ENCODE measurements around the gene SAMHD1.
"Not testable (repeated sequence)": the region's sequence is repeated elsewhere in the genome, so short reads cannot be mapped to it uniquely, and the experiment has no call there.

SAMHD1 gene

DNA sequence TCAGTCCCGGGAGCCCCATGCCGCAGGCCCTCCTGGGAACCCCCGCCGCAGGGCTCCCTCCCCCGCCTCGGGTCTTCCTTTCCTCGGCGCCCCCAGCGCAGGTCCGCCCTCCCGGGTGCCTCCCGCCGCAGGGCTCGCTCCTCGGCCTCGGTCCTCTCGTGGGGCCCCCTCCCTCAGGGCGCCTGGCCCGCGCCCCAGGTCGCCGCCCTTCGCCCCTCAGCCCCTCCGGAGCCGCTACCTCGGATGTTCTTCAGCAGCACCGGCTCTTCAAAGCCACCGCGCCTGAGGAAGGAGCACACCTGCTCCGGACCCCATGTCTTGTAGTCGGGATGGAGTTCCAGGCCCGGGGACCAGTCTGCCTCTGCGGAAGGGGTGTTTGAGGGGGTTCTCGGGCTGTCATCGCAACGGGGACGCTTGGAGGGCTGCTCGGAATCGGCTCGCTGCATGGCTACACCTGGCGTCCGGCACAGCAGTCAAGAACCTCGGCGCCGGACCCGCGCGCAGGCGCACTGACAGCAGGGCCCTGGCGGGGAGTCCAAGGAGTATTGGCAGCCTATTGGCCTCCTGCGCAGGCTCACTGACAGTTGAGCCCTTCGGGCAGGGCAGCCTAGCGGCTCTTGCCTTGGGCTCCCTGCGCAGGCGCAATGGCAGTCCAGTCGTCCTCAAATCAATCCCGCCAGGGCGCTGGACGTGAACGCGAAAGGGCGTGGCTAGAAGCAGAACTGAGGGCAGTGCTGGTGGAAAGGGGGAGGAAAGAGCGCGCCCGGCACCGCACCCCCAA is at the start of gene SAMHD1:
Gene SAMHD1 (minus strand): TSS at position 511 of the 781 bp plus-strand sequence. CDS start 65 bp downstream, at position 446.
- peak; percentile 90 for DNase-seq
- Mint-ChIP-seq H3K27me3 (peaks cover 4% of the 10 kb centered on the region), H3K4me3 (peak within 1 kb of the TSS; percentile 97), H3K9me3 (no peaks in the 10 kb centered on the region), H3K27ac (peak within 1 kb of the TSS; percentile 93), H3K36me3 (peaks cover 37% of the 10 kb centered on the region), H3K4me1 (peaks cover 47% of the 10 kb centered on the region)
- CTCF ChIA-PET, result no interaction called here

DNA sequence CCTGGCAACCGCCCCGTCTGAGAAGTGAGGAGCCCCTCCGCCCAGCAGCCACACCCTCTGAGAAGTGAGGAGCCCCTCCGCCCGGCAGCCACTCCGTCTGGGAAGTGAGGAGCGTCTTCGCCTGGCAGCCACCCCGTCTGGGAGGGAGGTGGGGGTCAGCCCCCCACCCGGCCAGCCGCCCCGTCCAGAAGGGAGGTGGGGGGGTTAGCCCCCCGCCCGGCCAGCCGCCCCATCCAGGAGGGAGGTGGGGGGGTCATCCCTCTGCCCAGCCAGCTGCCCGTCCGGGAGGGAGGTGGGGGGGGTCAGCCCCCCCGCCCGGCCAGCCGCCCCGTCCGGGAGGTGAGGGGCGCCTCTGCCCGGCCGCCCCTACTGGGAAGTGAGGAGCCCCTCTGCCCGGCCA is 48.7 kb upstream of the SAMHD1 start:
- H3K27ac Mint-ChIP-seq, DNase-seq, H3K9me3 Mint-ChIP-seq, CTCF ChIA-PET, H3K4me3 Mint-ChIP-seq, H3K27me3 Mint-ChIP-seq: not testable (repeated sequence)
- Mint-ChIP-seq H3K4me1 (peaks cover 25% of the 10 kb centered on the region), H3K36me3 (peaks cover 57% of the 10 kb centered on the region)

DNA sequence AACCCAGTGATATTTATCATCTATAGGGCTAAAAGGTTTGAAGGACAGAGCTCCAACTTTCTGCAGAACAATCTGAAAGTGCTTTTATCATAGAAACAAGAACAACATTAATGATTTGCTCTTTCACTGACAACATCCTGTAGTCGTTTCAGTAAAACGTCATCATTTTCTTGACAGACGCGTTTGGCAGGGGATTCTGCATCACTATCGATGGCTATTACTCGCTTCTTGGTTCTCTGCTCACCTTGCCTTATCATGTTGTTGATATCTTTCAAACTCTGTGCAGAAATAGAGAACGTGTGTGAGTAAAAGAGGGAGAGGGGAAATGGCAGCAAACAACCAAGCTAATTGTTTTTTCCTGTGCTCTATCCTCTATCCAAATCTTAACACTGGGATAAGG is 47.1 kb upstream of the SAMHD1 start:
- Mint-ChIP-seq H3K36me3 (peaks cover 66% of the 10 kb centered on the region), H3K4me1 (peaks cover 22% of the 10 kb centered on the region), H3K9me3 (peaks cover 11% of the 10 kb centered on the region), H3K27me3 (no peaks in the 10 kb centered on the region), H3K4me3 (no peak overlapping the region), H3K27ac (peak overlapping the region; percentile 87)
- CTCF ChIA-PET, result interaction anchor here (0.6 to 1.2 kb wide), 2 partner anchors 9 to 19 kb away, joined by 3 to 5 read pairs; no protein-coding TSS in a partner anchor
- DNase-seq, result no peak

DNA sequence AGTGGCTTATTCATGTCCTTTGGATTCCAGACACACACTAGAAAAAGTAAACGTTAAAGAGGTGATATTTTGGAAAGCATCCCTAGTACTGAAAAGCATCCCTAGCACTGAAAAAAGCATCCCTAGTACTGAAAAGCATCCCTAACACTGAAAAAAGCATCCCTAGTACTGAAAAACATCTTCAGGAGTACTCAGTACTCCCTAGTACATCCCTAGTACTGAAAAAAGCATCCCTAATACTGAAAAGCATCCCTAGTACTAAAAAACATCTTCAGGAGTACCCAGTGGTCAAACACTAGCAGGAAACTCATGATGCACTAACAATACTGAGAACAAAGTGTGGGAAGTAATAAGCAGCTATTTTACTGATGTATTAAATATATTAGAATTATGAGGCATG is 45.6 kb upstream of the SAMHD1 start:
- CTCF ChIA-PET, result no interaction called here
- DNase-seq, result no peak
- Mint-ChIP-seq H3K9me3 (peaks cover 18% of the 10 kb centered on the region), H3K4me1 (peaks cover 18% of the 10 kb centered on the region), H3K27ac (no peak overlapping the region), H3K36me3 (peaks cover 64% of the 10 kb centered on the region), H3K4me3 (no peak overlapping the region), H3K27me3 (no peaks in the 10 kb centered on the region)

DNA sequence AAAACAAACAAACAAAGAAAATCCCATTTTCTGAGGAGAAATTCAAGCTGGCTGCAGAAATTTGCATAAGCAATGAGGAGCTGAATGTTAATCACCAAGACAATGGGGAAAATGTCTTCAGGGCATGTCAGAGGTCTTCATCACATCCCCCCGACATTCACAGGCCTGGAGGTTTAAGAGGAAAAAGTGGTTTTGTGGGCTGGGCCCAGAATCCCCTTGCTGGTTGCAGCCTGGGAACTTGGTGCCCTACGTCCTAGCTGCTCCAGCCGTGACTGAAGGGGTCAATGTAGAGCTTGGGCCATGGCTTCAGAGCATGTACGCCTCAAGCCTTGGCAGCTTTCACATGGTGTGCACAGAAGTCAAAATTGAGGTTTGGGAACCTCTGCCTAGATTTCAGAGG is 42.7 kb upstream of the SAMHD1 start:
- H3K27ac Mint-ChIP-seq, DNase-seq, H3K4me3 Mint-ChIP-seq, H3K27me3 Mint-ChIP-seq: not testable (repeated sequence)
- peaks cover 70% of the 10 kb centered on the region for H3K36me3 Mint-ChIP-seq
- CTCF ChIA-PET, result interaction anchor here (1.5 to 1.7 kb wide), 2 partner anchors 11 to 14 kb away, joined by 4 to 5 read pairs; no protein-coding TSS in a partner anchor
- peaks cover 37% of the 10 kb centered on the region for H3K4me1 Mint-ChIP-seq
- H3K9me3 Mint-ChIP-seq, result peaks cover 20% of the 10 kb centered on the region

DNA sequence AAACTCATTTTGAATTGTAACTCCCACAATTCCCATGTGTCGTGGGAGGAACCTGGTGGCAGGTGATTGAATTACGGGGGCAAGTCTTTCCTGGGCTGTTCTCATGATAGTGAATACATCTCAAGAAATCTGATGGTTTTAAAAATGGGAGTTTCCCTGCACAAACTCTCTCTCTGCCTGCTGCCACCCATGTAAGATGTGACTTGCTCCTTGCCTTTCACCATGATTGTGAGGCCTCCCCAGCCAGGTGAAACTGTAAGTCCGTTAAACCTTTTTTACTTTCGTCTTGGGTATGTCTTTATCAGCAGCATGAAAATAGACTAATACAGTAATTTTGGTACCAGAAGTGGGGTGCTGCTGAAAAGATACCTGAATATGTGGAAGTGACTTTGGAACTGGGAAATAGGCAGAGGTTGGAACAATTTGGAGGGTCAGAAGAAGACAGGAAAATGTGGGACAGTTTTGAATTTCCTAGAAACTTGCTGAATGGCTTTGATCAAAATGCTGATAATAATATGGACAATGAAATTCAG is 41.4 kb upstream of the SAMHD1 start:
- no peak for DNase-seq
- CTCF ChIA-PET, result no interaction called here
- H3K27me3 Mint-ChIP-seq, result no peaks in the 10 kb centered on the region
- peaks cover 28% of the 10 kb centered on the region for H3K9me3 Mint-ChIP-seq
- peaks cover 41% of the 10 kb centered on the region for H3K4me1 Mint-ChIP-seq
- peaks cover 72% of the 10 kb centered on the region for H3K36me3 Mint-ChIP-seq
- H3K4me3 Mint-ChIP-seq, result no peak overlapping the region
- H3K27ac Mint-ChIP-seq, result peak overlapping the region; percentile 31

DNA sequence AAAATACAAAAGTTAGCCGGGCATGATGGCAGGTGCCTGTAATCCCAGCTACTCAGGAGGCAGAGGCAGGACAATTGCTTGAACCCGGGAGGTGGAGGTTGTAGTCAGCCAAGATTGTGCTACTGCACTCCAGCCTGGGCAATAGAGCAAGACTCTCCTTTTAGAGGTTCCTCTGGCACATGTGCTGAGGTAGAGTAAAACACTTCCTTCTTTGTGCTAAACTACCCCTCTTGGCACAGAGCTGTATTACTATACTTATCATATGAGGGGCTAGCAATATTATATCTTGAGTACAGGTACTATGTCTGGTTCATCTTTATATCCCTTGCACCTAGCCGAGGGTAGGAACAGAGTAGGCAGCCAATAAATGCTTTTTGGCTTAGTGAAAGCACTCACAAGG is 40.2 kb upstream of the SAMHD1 start:
- Mint-ChIP-seq H3K4me3 (no peak overlapping the region), H3K9me3 (peaks cover 28% of the 10 kb centered on the region), H3K4me1 (peaks cover 45% of the 10 kb centered on the region), H3K36me3 (peaks cover 63% of the 10 kb centered on the region), H3K27me3 (no peaks in the 10 kb centered on the region), H3K27ac (no peak overlapping the region)
- DNase-seq, result no peak
- CTCF ChIA-PET, result no interaction called here

DNA sequence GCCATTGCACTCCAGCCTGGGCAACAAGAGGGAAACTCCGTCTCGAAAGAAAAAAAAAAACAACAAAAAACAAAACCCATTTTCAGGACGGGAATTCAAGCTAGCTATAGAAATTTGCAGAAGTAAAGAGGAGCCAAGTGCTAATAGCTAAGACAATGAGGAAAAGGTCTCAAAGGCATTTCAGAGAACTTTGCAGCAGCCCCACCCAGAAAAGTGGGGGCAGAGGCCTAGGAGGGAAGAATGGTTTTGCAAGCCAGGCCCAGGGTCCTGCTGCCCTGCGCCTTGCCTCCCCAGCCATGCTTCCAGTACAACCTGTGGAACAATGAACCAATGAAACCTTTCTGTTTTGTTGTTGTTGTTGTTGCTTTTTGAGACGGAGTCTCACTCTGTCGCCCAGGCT is 38.3 kb upstream of the SAMHD1 start:
- no peak overlapping the region for H3K4me3 Mint-ChIP-seq

DNA sequence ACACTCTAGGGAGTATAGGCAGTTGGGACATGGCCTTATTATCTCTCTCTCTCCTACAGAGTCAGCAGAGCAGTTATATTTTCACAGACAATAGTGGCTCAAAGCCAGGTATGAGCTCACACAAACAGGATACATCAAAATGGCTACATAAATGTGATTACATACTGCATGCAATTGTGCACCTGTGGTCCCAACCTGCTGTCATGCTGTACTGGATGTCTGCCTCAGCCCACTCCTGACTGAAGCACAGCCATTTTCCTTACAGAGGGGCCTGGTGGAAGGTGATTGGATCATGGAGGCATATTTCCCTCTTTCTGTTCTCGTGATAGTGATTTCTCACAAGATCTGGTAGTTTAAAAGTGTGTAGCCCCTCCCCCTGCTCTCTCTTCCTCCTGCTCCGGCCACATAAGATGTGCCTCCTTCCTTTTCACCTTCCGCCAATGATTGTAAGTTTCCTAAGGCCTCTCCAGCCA is 37.0 kb upstream of the SAMHD1 start:
- Mint-ChIP-seq H3K9me3 (peaks cover 17% of the 10 kb centered on the region), H3K27me3 (no peaks in the 10 kb centered on the region), H3K4me3 (peak overlapping the region; percentile 2), H3K36me3 (peaks cover 38% of the 10 kb centered on the region), H3K4me1 (peaks cover 43% of the 10 kb centered on the region), H3K27ac (peak overlapping the region; percentile 66)
- CTCF ChIA-PET, result no interaction called here
- peak; percentile 34 for DNase-seq

More for the DNA sequence above, 38.3 kb upstream of the SAMHD1 start:
- Mint-ChIP-seq H3K27ac (peak overlapping the region; percentile 75), H3K9me3 (peaks cover 21% of the 10 kb centered on the region), H3K36me3 (peaks cover 49% of the 10 kb centered on the region), H3K27me3 (no peaks in the 10 kb centered on the region), H3K4me1 (peaks cover 43% of the 10 kb centered on the region)
- DNase-seq, result no peak
- CTCF ChIA-PET, result no interaction called here

DNA sequence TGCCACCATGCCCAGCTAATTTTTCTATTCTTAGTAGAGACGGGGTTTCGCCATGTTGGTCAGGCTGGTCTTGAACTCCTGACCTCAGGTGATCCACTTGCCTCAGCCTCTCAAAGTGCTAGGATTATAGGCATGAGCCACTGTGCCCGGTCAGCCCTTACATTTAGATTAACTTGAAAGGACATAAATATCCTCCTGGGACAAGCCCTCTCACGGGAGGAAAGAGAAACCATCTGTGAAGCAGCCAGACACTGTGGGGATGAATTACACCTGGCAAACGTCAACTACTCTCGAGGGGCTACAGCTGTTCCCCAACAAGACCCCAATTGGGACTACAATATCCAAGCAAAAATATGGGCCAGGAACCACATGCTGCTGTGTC is 32.7 kb upstream of the SAMHD1 start:
- DNase-seq, result no peak
- peaks cover 8% of the 10 kb centered on the region for H3K9me3 Mint-ChIP-seq
- no peaks in the 10 kb centered on the region for H3K27me3 Mint-ChIP-seq
- peaks cover 22% of the 10 kb centered on the region for H3K36me3 Mint-ChIP-seq
- H3K4me3 Mint-ChIP-seq, result no peak overlapping the region
- CTCF ChIA-PET, result no interaction called here
- no peak overlapping the region for H3K27ac Mint-ChIP-seq
- peaks cover 18% of the 10 kb centered on the region for H3K4me1 Mint-ChIP-seq

DNA sequence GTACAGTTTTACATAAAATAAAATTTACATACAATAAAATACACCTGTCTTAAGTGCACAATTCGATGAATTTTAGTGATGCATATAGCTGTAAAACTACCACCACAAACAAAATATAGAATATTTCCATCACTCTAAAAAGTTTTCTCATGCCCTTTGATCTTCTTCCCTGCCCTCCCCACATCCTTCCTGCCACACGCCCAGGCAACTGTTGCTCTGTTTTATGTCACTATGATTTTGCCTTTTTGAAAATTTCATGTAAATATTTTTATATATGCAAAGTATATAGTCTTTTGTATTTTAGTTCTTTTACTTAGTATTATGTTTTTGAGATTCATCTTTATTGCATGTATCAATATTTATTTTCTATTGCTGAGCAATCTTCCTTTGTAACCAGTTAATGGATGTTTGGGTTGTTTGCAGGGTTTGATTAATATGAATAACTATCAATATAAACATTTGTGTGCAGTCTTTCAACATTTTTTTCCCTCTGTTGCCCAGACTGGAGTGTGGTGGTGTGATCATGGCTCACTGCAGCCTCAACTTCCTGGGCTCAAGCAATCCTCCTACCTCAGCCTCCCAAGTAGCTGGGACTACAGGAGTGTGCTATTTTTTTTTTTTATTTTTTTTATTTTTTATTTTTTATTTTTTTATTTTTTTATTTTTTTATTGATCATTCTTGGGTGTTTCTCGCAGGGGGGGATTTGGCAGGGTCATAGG is 23.8 kb upstream of the SAMHD1 start:
- Mint-ChIP-seq H3K4me1 (peaks cover 54% of the 10 kb centered on the region), H3K27me3 (no peaks in the 10 kb centered on the region), H3K27ac (peak overlapping the region; percentile 92), H3K4me3 (peak overlapping the region; percentile 59), H3K9me3 (no peaks in the 10 kb centered on the region), H3K36me3 (peaks cover 12% of the 10 kb centered on the region)
- CTCF ChIA-PET, result interaction anchor here (0.7 kb wide), 1 partner anchor 12 kb away, joined by 3 read pairs; no protein-coding TSS in a partner anchor
- DNase-seq, result peak; percentile 82

DNA sequence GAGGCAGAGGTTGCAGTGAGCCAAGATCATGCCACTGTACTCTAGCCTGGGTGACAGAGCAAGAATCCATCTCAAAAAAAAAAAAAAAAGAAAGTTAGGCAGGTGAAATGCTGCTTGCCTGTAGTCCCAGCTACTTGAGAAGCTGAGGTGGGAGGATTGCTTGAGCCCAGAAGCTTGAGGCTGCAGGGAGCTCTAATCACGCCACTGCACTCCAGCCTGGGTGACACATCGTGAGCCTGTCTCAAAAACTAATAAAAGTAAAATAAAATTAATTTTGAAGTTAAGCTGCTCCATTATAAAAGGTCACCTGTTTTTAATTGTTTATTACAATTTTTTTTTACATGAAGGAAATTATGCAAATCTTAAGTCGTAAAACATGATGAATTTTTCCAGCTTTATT is 23.2 kb upstream of the SAMHD1 start:
- H3K27ac Mint-ChIP-seq, result peak overlapping the region; percentile 92
- peaks cover 60% of the 10 kb centered on the region for H3K4me1 Mint-ChIP-seq
- H3K4me3 Mint-ChIP-seq, result no peak overlapping the region
- peak; percentile 48 for DNase-seq
- no peaks in the 10 kb centered on the region for H3K27me3 Mint-ChIP-seq
- H3K36me3 Mint-ChIP-seq, result peaks cover 18% of the 10 kb centered on the region
- H3K9me3 Mint-ChIP-seq, result peaks cover 5% of the 10 kb centered on the region
- CTCF ChIA-PET, result interaction anchor here (0.7 kb wide), 1 partner anchor 11 kb away, joined by 3 read pairs; no protein-coding TSS in a partner anchor

DNA sequence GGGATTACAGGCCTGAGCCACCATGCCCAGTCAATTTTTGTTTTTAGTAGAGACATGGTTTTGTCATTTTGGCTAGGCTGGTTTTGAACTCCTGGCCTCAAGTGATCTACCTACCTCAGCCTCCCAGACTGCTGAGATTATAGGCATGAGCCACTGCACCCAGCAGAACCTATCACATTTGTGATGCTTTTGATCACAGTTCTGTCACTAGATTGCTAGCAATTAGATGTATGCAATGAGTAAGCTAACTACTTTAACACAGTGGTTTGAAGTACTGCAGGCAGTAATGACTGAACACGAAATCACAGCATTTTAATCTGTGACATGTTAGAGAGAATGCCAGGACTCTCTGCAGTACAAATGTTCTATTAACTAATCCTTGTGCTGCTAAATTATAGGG is 19.6 kb upstream of the SAMHD1 start:
- Mint-ChIP-seq H3K36me3 (peaks cover 24% of the 10 kb centered on the region), H3K4me3 (no peak overlapping the region), H3K4me1 (peaks cover 86% of the 10 kb centered on the region), H3K27me3 (no peaks in the 10 kb centered on the region), H3K27ac (peak overlapping the region; percentile 70), H3K9me3 (peaks cover 5% of the 10 kb centered on the region)
- CTCF ChIA-PET, result no interaction called here
- no peak for DNase-seq

DNA sequence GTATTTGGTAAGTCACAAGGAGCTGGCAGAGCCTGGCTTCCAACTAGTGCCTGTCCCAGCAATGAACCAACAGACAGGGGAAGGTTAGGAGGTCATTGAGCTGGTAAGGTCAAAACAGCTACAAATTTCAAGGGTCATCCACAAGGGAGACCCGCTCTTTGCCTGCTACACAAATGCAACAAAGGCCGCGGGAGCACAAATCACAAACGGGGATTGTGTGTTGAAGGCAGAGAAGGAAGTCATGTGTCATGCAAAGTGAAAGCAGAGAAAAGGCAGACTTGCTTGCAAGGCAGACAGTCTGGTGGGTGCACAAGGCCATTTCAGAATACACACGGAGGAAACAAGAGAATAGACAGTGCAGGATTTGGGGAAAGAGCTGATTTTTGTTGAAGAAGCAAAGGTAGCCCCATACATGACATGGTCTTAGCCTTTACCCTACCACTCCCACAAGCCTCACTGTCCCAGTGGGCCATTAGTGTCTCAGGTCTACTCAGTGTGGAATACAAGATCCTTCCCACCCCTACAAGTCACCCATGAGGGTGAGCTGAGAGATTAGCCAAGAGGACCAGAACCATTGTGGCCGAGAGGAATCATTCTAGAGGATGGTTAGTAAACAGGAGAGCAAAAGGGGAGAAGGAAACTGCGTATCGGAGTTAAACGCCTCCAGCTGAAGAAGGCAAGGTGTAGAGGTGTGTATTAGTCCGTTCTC is 18.1 kb upstream of the SAMHD1 start:
- Mint-ChIP-seq H3K36me3 (peaks cover 24% of the 10 kb centered on the region), H3K4me3 (peak overlapping the region; percentile 52)

More for the DNA sequence above, 18.1 kb upstream of the SAMHD1 start:
- CTCF ChIA-PET, result interaction anchor here (0.5 to 0.6 kb wide), 2 partner anchors 34 to 247 kb away, joined by 3 read pairs; no protein-coding TSS in a partner anchor
- Mint-ChIP-seq H3K9me3 (peaks cover 5% of the 10 kb centered on the region), H3K27me3 (no peaks in the 10 kb centered on the region), H3K4me1 (peaks cover 76% of the 10 kb centered on the region), H3K27ac (peak overlapping the region; percentile 89)
- peak; percentile 61 for DNase-seq
